Testis (tissue), 2 donors: ENCODE measurements around the gene DDI2.

Source experiments
- CTCF ChIP-seq, 3 experiments: fragments of 450-650 bp in 2 of 3; fragments of 200-600 bp in 1 of 3; sonication (generic) in 1 of 3; IDR thresholded peaks; one replicate each; pipeline ENCODE4 v1.5.1; 2016 to 2019; ENCODE audit warnings: antibody characterized with exemption in 3 of 3, mild to moderate bottlenecking in 2 of 3, moderate library complexity in 1 of 3
- POLR2A ChIP-seq: fragments of 450-650 bp; IDR thresholded peaks from one replicate; pipeline ENCODE4 v1.6.1; 2017; ENCODE audit warnings: antibody characterized with exemption, mild to moderate bottlenecking, moderate library complexity

GRCh38 chr1:15669074-15669473 lies 51.8 kb downstream of the DDI2 start:
- TF ChIP-seq POLR2A = no peak
- no peak for TF ChIP-seq CTCF (IDR thresholded peaks at IDR 0.05)
